Psoas muscle (tissue), 8 donors: ENCODE results near the gene SDK2. TPM values are rescaled to one million over a fixed set of nuclear protein-coding genes. Genes with fewer than 3 reads are reported as not detected.

Experiments used
- ATAC-seq, 4 donors: fragments of 200-7000 bp; cut with Tn5 transposase; one replicate each; pipeline ENCODE4 v1.9.1; 2020; ENCODE audit warnings: moderate library complexity in 3 of 4, mild to moderate bottlenecking in 2 of 4
- DNase-seq, 2 donors: peaks; one replicate each; pipeline ENCODE4 v3.0.0-alpha.2; 2020
- H3K27ac ChIP-seq: fragments of 200-600 bp; one replicate; pipeline ENCODE4 v1.8.0; 2022
- H3K27me3 ChIP-seq, 3 donors: fragments of 200-600 bp in 1 of 3; one replicate each; pipeline versions ENCODE4 v1.6.1 to v1.8.0; 2013 to 2022; ENCODE audit warnings: low read length in 2 of 3, mild to moderate bottlenecking in 2 of 3, moderate library complexity in 1 of 3; ENCODE audit not compliant: insufficient read depth in 3 of 3
- H3K36me3 ChIP-seq, 2 donors: fragments of 200-600 bp in 1 of 2; one replicate each; pipeline versions ENCODE4 v1.6.1 to v1.8.0; 2013 to 2022; ENCODE audit warnings: low read depth in 1 of 2, mild to moderate bottlenecking in 1 of 2, moderate library complexity in 1 of 2; ENCODE audit not compliant: insufficient read depth in 1 of 2
- H3K4me1 ChIP-seq: fragments of 200-600 bp; one replicate; pipeline ENCODE4 v1.8.0; 2022
- H3K4me3 ChIP-seq: fragments of 200-600 bp; one replicate; pipeline ENCODE4 v1.8.0; 2022; ENCODE audit warnings: mild to moderate bottlenecking
- H3K9me3 ChIP-seq: fragments of 200-600 bp; one replicate; pipeline ENCODE4 v1.8.0; 2022
- CTCF ChIP-seq: fragments of 200-600 bp; IDR thresholded peaks from one replicate; pipeline ENCODE4 v1.8.0; 2022; ENCODE audit warnings: antibody characterized with exemption
- WGBS, 3 donors: extraction: QIAGEN DNeasy Blood & Tissue Kit; methylation state at CpG; one replicate each; pipeline versions ENCODE4 v1.1.6 to v1.1.7; 2013; 5-methylcytosine and 5-hydroxymethylcytosine counted together
- intact Hi-C, 2 donors: fragments of 100-400 bp; cut with DNase I; formaldehyde crosslinking; loops; one replicate each; pipeline versions ENCODE4 v1.11.0 to v1.14.2; 2022
- polyA plus RNA-seq, 3 donors: library from polyadenylated mRNA; stranded (reverse); fragments of 200-250 nt; gene quantifications; one replicate each; pipeline ENCODE4 v1.2.3, GENCODE V29; 2013
- total RNA-seq, 4 donors: library from RNA; stranded (reverse); fragmentation: NEBNext Ultra II Directional in 2 of 4; extraction: Animal tissue kit (Norgen Biotek cat#: 25700) in 2 of 4; gene quantifications; one replicate each; pipeline versions ENCODE4 v1.2.1 to v1.2.4, GENCODE V29; 2021 to 2023
- donor health status: healthy with polysubstance abuse.
- donor health status: DM: no; HTN: no; CAD: no; lungs with moderate emphysema.
- donor health status: Bipolar disorder and iron deficiency.
- donor health status: healthy.
- donor health status: DM: yes; HTN: yes; CAD: no.
- donor health status: DM: no; HTN: no; CAD: no.
- donor health status: DM: no; HTN: no; CAD: no.
- donor health status: DM: yes; HTN: yes; CAD: no.

Gene SDK2
- total and polyA plus RNA-seq, 7 donors: 0.04 to 2.8 (median 0.24) TPM

DNA sequence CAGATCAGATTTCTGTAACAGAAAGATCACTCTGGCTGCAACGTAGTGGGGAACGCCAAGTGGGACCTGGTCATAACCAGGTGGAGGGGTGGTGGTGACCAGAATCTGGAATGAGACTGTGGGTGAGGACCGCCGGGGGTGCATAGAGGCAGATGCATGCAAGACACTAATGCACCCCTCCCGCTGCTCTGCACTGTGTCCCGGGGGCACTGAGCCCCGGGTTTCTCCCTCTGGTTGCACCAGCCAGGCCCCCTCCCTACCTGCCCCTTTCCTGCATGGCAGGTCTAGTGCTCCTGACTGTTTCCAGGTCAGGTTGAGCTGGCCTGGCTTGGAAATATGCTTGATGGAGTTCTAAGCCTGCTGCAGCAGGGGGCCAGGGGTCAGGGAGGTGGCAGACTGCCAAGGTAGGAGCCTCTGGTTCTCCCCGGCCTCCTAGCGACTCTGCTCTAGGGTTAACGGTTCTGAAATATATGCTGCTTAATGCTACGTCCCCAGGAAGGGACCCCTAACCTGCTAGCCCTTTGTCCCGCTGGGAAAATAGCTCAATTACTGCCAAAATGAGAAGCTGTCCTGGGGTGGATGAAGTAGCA, 94.3 kb downstream of the SDK2 start:
- no peaks in the 10 kb centered on the region for H3K36me3 ChIP-seq
- intact Hi-C loops: no loop called here
- no peaks in the 10 kb centered on the region for H3K9me3 ChIP-seq
- TF ChIP-seq CTCF: no peak
- WGBS, 3 donors: 72 to 73% (median 73%) methylated on average over 12 of the region's 12 CpGs
- no peak for DNase-seq
- ATAC-seq: no peak
- H3K4me1 ChIP-seq: no peaks in the 10 kb centered on the region
- no peak overlapping the region for H3K4me3 ChIP-seq
- no peak overlapping the region for H3K27ac ChIP-seq
- H3K27me3 ChIP-seq: peaks cover 0 to 10% (median 0%) of the 10 kb centered on the region in 3 donors

- Histone ChIP-seq H3K9me3 (no peaks in the 10 kb centered on the region), H3K4me1 (no peaks in the 10 kb centered on the region), H3K4me3 (no peak overlapping the region), H3K27ac (no peak overlapping the region), H3K36me3 (no peaks in the 10 kb centered on the region), H3K27me3 (peaks cover 0 to 5% (median 0%) of the 10 kb centered on the region in 3 donors)
- no peak for TF ChIP-seq CTCF
- ATAC-seq (no peak), DNase-seq (no peak)
- intact Hi-C loops: no loop called here
- 40 to 57% (median 40%) methylated on average over 11 of the region's 11 CpGs for WGBS, 3 donors
Observed at GRCh38 chr17:73548620-73549311, 95.5 kb downstream of the SDK2 start.

DNA sequence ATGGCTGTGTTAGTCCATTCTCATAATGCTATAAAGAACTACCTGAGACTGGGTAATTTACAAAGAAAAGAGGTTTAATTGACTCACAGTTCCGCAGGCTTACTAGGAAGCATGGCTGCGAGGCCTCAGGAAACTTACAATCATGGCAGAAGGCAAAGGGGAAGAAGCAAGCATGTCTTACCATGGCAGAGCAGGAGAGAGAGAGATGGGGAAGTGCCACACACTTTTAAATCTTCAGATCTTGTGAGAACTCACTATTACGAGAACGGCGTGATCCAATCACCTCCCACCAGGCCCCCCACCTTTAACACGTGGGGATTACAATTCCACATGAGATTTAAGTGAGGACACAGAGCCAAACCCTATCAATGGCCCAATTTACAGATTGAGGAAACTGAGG, 96.5 kb downstream of the SDK2 start:
- 82 to 94% (median 85%) methylated on average over 6 of the region's 6 CpGs for WGBS, 3 donors
- Histone ChIP-seq H3K27me3 (peaks cover 0 to 4% (median 0%) of the 10 kb centered on the region in 3 donors), H3K27ac (no peak overlapping the region), H3K9me3 (no peaks in the 10 kb centered on the region), H3K4me3 (no peak overlapping the region), H3K4me1 (no peaks in the 10 kb centered on the region), H3K36me3 (no peaks in the 10 kb centered on the region)
- intact Hi-C loops: no loop called here
- ATAC-seq (no peak), DNase-seq (no peak)
- TF ChIP-seq CTCF: no peak

- DNase-seq (no peak), ATAC-seq (no peak)
- H3K4me3 ChIP-seq: no peak overlapping the region
- H3K27me3 ChIP-seq: peaks cover 0 to 4% (median 0%) of the 10 kb centered on the region in 3 donors
- no peak for TF ChIP-seq CTCF
- intact Hi-C loops: no loop called here
- H3K27ac ChIP-seq: no peak overlapping the region
- H3K36me3 ChIP-seq: no peaks in the 10 kb centered on the region
- H3K9me3 ChIP-seq: no peaks in the 10 kb centered on the region
- WGBS, 3 donors: 68 to 82% (median 77%) methylated on average over 12 of the region's 12 CpGs
- H3K4me1 ChIP-seq: no peaks in the 10 kb centered on the region
Observed at GRCh38 chr17:73546770-73547536, 97.3 kb downstream of the SDK2 start.
